Cardiac muscle cell (in vitro differentiated cells and primary cell): ENCODE results near the gene MIDN. TPM values are rescaled to one million over a fixed set of nuclear protein-coding genes. Genes with fewer than 3 reads are reported as not detected.

Source experiments
- DNase-seq, 2 donors: peaks; one replicate each; pipeline versions ENCODE4 v3.0.0 to v3.0.0-alpha.2; 2010 to 2017; ENCODE audit warnings: low read depth in 1 of 2, low spot score in 1 of 2
- H3K27ac ChIP-seq: fragments of 200-600 bp; sonication (generic); 2 replicates; pipeline ENCODE4 v1.5.1; 2016
- H3K27me3 ChIP-seq: fragments of 200-600 bp; sonication (generic); 2 replicates; pipeline ENCODE4 v1.6.0; 2016; ENCODE audit warnings: control low read depth
- H3K36me3 ChIP-seq: fragments of 200-600 bp; sonication (generic); 2 replicates; pipeline ENCODE4 v1.5.1; 2016; ENCODE audit warnings: control low read depth
- H3K4me1 ChIP-seq: fragments of 200-600 bp; sonication (generic); 2 replicates; pipeline ENCODE4 v1.8.1; 2017; ENCODE audit warnings: low read depth, mild to moderate bottlenecking, mixed run types
- H3K4me3 ChIP-seq: fragments of 200-600 bp; sonication (generic); 2 replicates; pipeline ENCODE4 v1.5.1; 2016; ENCODE audit warnings: mild to moderate bottlenecking
- H3K9me3 ChIP-seq: fragments of 200-600 bp; sonication (generic); 2 replicates; pipeline ENCODE4 v1.5.1; 2017; ENCODE audit warnings: low read depth, mild to moderate bottlenecking, control low read depth
- polyA plus RNA-seq: library from polyadenylated mRNA; unstranded; fragments of >200 nt; fragmentation: Nextera tagmentation; extraction: Ambion mirVana; gene quantifications from 2 replicates; pipeline ENCODE4 v1.2.1, GENCODE V29; 2016
- total RNA-seq: library from RNA; depleted of rRNA; stranded (reverse); fragments of >200 nt; gene quantifications from 2 replicates; pipeline ENCODE4 v1.2.3, GENCODE V29; 2016
- TF ChIP-seq, protein P1 (sequence below): IDR thresholded peaks from 2 replicates; pipeline ENCODE4 v1.5.1; 2012; ENCODE audit warnings: low read depth, mild to moderate bottlenecking, low read length

Gene MIDN
- total and polyA plus RNA-seq, 2 experiments from 2014 or later: 58.1 to 89.2 TPM

DNA sequence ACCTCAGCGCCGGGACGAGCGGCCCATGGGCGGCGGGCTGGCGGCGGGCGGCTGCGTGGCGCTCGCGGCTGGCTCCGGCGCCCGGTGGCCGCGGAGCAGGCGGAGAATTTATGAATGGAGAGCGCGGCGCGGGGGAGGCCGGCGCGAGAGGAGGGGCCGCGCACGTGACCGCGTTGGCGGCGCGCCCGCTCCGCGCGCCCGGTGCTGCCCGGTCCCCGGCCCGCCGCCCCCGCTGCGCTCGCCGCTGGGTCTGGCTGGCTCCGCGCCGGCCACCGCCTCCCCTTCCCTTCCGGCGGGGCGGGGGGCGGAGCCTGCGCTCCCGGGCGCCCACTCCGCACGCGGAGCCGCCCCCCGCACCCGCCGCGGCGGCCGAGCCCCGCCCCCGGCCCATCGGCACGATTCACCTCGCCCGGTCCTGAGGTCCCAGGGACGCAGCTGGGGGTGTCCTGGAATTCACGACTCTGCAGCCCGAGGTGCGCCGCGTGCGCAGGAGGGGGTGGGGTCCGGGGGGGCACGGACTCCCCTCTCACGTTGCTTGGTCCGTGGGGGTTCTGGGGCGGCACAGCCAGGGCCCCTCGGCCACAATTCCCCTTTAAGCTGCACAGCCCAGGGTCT, 10.5 kb upstream of the MIDN start, which contains the start of gene CBARP:
TSS of gene CBARP (minus strand) at position 252 of the 615 bp plus-strand sequence. CDS start 1,905 bp downstream, outside the sequence.
- peaks cover 6% of the 10 kb centered on the region for H3K36me3 ChIP-seq
- peaks cover 22% of the 10 kb centered on the region for H3K4me1 ChIP-seq
- TF ChIP-seq, protein P1, sequence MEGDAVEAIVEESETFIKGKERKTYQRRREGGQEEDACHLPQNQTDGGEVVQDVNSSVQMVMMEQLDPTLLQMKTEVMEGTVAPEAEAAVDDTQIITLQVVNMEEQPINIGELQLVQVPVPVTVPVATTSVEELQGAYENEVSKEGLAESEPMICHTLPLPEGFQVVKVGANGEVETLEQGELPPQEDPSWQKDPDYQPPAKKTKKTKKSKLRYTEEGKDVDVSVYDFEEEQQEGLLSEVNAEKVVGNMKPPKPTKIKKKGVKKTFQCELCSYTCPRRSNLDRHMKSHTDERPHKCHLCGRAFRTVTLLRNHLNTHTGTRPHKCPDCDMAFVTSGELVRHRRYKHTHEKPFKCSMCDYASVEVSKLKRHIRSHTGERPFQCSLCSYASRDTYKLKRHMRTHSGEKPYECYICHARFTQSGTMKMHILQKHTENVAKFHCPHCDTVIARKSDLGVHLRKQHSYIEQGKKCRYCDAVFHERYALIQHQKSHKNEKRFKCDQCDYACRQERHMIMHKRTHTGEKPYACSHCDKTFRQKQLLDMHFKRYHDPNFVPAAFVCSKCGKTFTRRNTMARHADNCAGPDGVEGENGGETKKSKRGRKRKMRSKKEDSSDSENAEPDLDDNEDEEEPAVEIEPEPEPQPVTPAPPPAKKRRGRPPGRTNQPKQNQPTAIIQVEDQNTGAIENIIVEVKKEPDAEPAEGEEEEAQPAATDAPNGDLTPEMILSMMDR: no peak
- DNase-seq: peak; percentile 49 to 87
- no peaks in the 10 kb centered on the region for H3K27me3 ChIP-seq
- peak within 1 kb of the TSS; percentile 54 for H3K27ac ChIP-seq
- peak within 1 kb of the TSS; percentile 94 for H3K4me3 ChIP-seq
- no peaks in the 10 kb centered on the region for H3K9me3 ChIP-seq

- Histone ChIP-seq H3K27ac (peak overlapping the region; percentile 54), H3K4me1 (peaks cover 14% of the 10 kb centered on the region), H3K27me3 (no peaks in the 10 kb centered on the region), H3K4me3 (peak overlapping the region; percentile 52), H3K9me3 (no peaks in the 10 kb centered on the region), H3K36me3 (peaks cover 6% of the 10 kb centered on the region)
- DNase-seq: no peak
- TF ChIP-seq, protein P1: no peak
These were observed 9.7 kb upstream of the MIDN start for GRCh38 chr19:1238369-1239303.

DNA sequence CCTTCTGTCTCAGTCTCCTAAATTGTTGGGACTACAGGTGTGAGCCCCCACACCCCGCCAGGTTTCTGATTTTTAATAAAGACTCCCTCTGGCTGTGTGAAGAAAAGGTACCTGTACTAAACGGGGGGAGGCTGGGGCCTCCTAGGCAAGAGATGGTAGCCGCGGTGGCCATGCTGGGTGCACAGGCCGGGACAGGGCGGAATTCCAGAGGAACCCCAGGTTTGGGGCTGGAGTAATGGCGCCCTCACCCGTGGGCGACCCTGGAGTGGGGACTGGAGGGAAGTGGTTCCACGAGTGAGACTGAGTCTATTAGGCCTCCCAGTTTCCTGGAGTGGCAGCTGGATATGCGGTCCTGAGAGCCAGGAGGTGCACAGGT, 9.0 kb upstream of the MIDN start:
- DNase-seq: no peak
- Histone ChIP-seq H3K9me3 (no peaks in the 10 kb centered on the region), H3K4me3 (no peak overlapping the region), H3K27me3 (no peaks in the 10 kb centered on the region), H3K4me1 (peaks cover 14% of the 10 kb centered on the region), H3K36me3 (peaks cover 3% of the 10 kb centered on the region), H3K27ac (no peak overlapping the region)
- TF ChIP-seq, protein P1: no peak

- TF ChIP-seq, protein P1: peak; percentile 58
- peaks cover 20% of the 10 kb centered on the region for H3K4me1 ChIP-seq
- H3K4me3 ChIP-seq: peak overlapping the region; percentile 33
- H3K9me3 ChIP-seq: no peaks in the 10 kb centered on the region
- DNase-seq: peak; percentile 94 to 96
- no peaks in the 10 kb centered on the region for H3K27me3 ChIP-seq
- H3K36me3 ChIP-seq: peaks cover 3% of the 10 kb centered on the region
- H3K27ac ChIP-seq: peak overlapping the region; percentile 70
These were observed 8.3 kb upstream of the MIDN start for GRCh38 chr19:1239796-1240737.

GRCh38 chr19:1240925-1241324, 7.5 kb upstream of the MIDN start:
- H3K27me3 ChIP-seq: no peaks in the 10 kb centered on the region
- no peak for DNase-seq
- H3K9me3 ChIP-seq: no peaks in the 10 kb centered on the region
- peaks cover 21% of the 10 kb centered on the region for H3K4me1 ChIP-seq
- H3K36me3 ChIP-seq: no peaks in the 10 kb centered on the region
- H3K27ac ChIP-seq: no peak overlapping the region
- TF ChIP-seq, protein P1: no peak
- H3K4me3 ChIP-seq: peak overlapping the region; percentile 99
